Right ventricle myocardium inferior (tissue), 1 donor: Measurements from ENCODE around the gene CD47. TPM values are rescaled to one million over a fixed set of nuclear protein-coding genes. Genes with fewer than 3 reads are reported as not detected.
A peak's percentile ranks its signal among the peaks of the same experiment; 100 is the strongest.

ENCODE experiments used
- ATAC-seq: fragments of 200-7000 bp; cut with Tn5 transposase; one replicate; pipeline ENCODE4 v1.9.1; 2020; ENCODE audit warnings: mild to moderate bottlenecking, moderate library complexity
- DNase-seq: peaks from one replicate; pipeline ENCODE4 v3.0.0; 2021; ENCODE audit errors: missing footprints
- intact Hi-C: fragments of 100-400 bp; cut with DNase I; formaldehyde crosslinking; loops from one replicate; pipeline ENCODE4 v1.11.0; 2022
- total RNA-seq: library from RNA; stranded (reverse); fragmentation: NEBNext Ultra II Directional; extraction: Animal tissue kit (Norgen Biotek cat#: 25700); gene quantifications from one replicate; pipeline ENCODE4 v1.2.1, GENCODE V29; 2021
- donor health status: DM: no; HTN: yes; CAD: no; lungs with severe emphysema.

CD47 gene
- total RNA-seq, 1 donor from 2014 or later: 44.2 TPM

DNA sequence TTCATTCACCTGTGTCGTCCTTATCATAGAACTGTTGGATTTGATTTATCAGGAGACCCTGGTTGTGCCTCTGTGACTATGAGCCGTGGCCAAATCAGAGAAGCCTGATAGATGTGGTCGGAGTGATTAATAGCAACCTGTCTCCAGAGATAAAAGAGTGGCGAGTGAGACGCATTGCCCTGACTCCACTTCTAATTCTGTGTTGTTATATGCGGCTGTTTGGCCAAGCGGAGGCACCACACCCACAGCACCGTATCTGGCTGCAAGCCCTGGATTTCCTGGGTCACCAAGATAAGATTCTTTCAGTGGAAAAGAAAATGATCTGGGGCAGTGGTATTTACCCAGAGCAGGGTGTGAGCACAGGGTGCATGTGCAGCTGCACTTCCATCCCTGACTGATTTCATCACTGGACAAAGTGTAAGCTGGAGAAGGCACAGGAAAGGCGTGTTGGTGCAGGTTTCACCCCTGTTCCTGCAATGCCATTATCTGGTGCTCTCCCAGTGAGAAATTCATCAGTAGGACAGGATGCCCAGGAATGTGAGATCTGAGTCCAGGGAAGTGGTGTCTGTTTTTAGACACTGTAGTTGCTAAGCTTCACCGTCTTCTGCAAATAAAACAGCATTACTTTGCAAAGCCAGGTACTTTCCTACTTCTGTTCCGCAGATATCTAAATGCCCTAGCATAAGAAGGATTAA, 84.6 kb downstream of the CD47 start:
- intact Hi-C loops: loop anchor here (2.0 kb wide), 1 partner anchor 25 kb away; no protein-coding TSS in a partner anchor
- ATAC-seq (peak; percentile 91), DNase-seq (no peak)

DNA sequence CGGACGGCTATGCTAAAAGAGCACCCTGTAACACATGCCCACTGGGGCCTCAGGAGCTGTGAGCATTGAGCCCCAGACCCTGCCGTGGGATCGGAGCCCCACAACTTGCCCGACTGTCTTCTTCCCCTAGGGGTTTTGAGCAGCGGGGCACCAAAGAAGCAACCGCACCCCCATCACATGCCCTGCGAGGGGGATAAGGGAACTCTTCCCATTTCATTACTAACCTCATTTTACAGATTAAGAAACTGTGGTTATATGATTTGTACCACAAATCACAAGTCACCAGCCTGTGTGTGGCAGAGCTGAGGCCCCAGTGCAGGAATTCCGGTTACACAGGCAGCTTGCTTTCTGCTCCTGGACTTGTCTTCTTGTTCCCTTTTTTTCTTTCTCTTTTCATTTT, 86.2 kb downstream of the CD47 start:
- intact Hi-C loops: no loop called here
- no peak for ATAC-seq

DNA sequence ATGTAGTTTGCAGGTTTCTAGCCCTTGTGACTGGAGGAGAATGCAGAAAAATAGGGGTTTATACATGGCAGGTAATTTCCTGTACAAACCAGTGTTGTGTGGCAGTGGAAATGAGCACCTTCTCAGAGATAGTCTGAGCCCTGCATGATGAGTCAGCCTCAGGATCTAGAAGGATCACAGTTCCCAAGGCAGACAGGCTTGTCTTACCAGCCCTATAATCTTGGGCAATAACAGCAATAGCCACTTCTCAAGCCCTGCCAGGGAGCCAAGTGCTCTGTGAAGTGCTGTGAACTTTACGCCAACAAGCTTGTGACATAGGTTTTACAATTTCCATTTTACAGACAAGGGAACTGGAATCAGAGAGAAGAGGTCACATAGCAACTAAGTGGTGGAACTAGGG, 89.4 kb downstream of the CD47 start:
- intact Hi-C loops: no loop called here
- ATAC-seq (no peak), DNase-seq (no peak)

More for the DNA sequence above, 86.2 kb downstream of the CD47 start:
- DNase-seq: peak; percentile 30

DNA sequence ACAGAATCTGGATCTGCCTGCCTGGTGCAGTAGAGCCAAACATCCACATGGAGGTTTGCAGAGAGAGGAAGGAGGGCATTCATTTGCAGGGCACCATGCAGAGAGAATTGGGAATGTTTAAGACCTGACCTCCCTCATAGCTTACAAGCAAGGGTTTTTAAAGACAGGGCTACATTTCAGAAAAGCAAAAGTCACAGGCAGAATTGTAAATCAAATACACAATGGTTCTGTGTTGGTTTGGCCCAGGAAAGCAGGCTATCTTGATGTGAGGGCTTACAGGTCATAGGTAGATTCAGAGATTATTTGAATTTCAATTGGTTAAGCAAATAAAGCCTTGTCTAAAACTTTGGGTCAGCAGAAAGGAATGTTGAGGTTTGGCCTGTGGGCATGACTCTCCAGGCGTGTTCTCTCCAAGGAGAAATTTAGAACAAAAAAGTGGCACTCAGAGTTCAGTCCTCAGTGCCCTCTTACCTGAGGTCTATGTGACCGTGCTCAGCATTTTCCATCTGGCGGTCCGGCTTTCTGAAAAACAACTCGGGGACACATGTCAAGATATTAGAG, 91.5 kb downstream of the CD47 start:
- ATAC-seq: no peak
- DNase-seq: no peak
- intact Hi-C loops: no loop called here

DNA sequence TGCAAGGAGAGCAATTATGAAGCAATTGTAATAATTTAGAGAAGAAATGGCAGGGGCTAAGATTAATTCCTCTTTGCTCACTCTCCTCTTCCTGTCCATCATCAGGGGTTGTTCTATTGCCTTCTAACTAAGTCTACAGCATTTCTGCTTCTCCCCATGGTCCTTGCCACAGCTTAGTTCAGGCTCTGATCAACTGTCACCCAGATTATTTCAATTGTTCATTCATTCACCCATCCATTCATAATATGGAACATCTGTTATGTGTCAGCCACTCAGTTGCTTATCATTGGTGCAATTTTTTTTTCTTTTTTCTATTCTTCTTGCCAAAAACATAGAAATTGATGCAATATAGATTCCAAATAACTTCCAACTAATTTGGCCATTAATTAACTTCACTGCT, 93.2 kb downstream of the CD47 start:
- intact Hi-C loops: no loop called here
- ATAC-seq: no peak
- DNase-seq: no peak

DNA sequence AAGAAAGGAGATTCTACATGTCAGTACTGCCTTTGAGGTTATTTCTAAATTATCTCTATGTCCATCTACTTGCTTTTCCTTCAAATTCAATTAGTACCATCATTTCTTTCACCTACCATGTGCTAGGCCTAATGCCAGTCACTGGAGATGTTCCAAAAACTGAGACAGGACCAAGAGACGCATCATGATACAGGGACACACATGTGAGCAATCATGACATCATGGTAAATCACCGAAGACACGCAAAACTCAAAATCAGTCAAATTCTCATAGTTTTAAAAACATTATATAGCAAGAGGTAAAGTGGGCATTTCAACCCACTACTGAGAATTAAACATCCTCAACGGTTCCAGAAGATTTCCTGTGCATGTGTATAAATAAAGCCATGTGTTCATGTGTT, 95.0 kb downstream of the CD47 start:
- intact Hi-C loops: no loop called here
- ATAC-seq: no peak

DNA sequence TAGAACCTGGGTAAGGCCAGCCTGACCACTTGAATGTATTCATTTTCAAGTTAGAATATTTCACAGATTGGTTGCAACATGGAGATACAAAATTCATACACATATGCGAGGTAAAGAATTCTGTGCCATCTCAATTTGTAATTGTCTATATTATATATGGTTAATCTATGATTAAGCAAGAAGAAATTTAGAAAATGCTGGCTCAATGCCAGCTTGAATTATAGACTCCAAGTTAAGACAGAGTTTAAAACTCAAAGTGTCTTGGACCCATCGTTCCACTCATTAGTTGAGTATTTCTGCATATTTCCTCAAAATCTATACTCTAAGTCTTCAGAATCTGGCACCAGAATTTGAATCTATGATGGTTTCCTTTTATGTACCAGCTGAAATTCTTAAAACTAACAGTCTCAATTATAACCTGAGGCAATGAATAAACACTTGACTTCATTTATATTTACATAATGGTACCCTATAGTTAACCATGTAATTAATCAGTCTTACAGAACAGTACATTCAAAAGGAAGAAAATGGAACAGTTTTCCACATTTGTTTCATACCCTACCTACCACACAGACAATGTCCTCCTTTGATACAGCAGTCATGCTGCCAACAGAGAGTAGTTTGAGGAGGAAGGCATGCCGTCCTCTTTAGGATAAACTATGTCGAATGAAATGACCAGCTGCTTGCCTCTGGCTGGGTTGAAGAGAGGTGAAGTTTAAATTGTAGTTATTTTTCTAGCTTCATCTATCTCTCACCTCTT, 95.7 kb downstream of the CD47 start:
- ATAC-seq (no peak), DNase-seq (no peak)
- intact Hi-C loops: no loop called here

More for the DNA sequence above, 95.0 kb downstream of the CD47 start:
- no peak for DNase-seq

DNA sequence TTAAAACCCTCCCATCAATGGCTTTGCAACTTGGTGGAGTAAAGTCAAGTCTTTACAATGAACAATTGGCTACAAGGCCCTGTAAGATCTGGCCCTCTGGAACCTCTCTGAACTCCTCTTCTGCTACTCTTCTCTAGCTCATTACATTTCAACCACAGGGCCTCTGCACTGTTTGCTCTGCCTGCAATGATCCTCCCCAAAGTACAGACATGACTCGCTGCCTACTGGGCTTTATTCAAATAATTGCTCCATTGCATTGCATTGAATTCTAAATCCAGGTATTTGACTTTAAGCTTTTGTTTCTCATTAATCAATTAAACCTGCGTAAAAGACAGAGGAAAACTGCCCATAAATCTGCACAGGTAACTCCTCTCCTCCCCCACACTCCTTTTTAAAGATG, 96.7 kb downstream of the CD47 start:
- DNase-seq (no peak), ATAC-seq (no peak)
- intact Hi-C loops: no loop called here

DNA sequence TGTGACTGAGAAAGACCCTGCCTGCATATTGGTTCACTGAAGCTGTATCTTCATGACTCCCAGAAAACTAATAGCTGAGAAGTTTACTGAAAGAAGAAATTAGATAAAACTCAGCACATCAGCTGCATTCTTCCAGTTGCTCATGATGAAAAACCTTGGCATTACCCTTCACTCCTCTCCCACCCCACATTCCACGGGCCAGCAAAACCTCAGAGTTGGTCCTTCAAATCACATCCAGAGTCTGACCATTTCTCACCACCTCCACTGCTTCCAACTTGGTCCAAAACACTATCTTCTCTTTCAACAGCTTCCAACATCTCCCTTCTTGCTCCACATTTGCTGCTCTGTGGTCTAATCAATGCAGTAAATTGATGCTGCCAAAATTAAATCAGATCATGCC, 97.1 kb downstream of the CD47 start:
- intact Hi-C loops: no loop called here
- ATAC-seq (no peak), DNase-seq (no peak)

Other genes starting within 250 kb of the CD47 start
- 27.6 TPM for gene IFT57, start 131.4 kb upstream of the CD47 start, total RNA-seq
- not detected for gene HHLA2, start 205.5 kb upstream of the CD47 start, total RNA-seq